ENCODE data around the gene PMPCA. TPM values are rescaled to one million over a fixed set of nuclear protein-coding genes. Genes with fewer than 3 reads are reported as not detected.

Gene PMPCA
- total RNA-seq, 1 donor from 2014 or later = 114 TPM

- Mint-ChIP-seq H3K27me3 (no peaks in the 10 kb centered on the region), H3K36me3 (ENCODE audit: low read depth) (peaks cover 51% of the 10 kb centered on the region), H3K4me3 (no peak overlapping the region), H3K4me1 (peaks cover 11% of the 10 kb centered on the region), H3K27ac (no peak overlapping the region), H3K9me3 (no peaks in the 10 kb centered on the region)
- intact Hi-C loops (cut with micrococcal nuclease) = no loop called here
- no peak for DNase-seq
Observed at GRCh38 chr9:136394312-136395019, 16.0 kb upstream of the PMPCA start.

- Mint-ChIP-seq H3K4me1 (peaks cover 11% of the 10 kb centered on the region), H3K36me3 (ENCODE audit: low read depth) (peaks cover 47% of the 10 kb centered on the region), H3K27ac (no peak overlapping the region), H3K9me3 (no peaks in the 10 kb centered on the region), H3K27me3 (no peaks in the 10 kb centered on the region), H3K4me3 (no peak overlapping the region)
- intact Hi-C loops (cut with micrococcal nuclease) = no loop called here
- no peak for DNase-seq
Observed at GRCh38 chr9:136395020-136395340, 15.5 kb upstream of the PMPCA start.

GRCh38 chr9:136395345-136396218 lies 14.9 kb upstream of the PMPCA start:
- no peaks in the 10 kb centered on the region for H3K9me3 Mint-ChIP-seq
- H3K4me3 Mint-ChIP-seq = no peak overlapping the region
- no peaks in the 10 kb centered on the region for H3K27me3 Mint-ChIP-seq
- DNase-seq = no peak
- H3K36me3 Mint-ChIP-seq (ENCODE audit: low read depth) = peaks cover 46% of the 10 kb centered on the region
- no peak overlapping the region for H3K27ac Mint-ChIP-seq
- intact Hi-C loops (cut with micrococcal nuclease) = no loop called here
- H3K4me1 Mint-ChIP-seq = peaks cover 13% of the 10 kb centered on the region

- Mint-ChIP-seq H3K9me3 (no peaks in the 10 kb centered on the region), H3K36me3 (ENCODE audit: low read depth) (peaks cover 44% of the 10 kb centered on the region), H3K4me1 (peaks cover 13% of the 10 kb centered on the region), H3K27ac (no peak overlapping the region), H3K4me3 (no peak overlapping the region), H3K27me3 (no peaks in the 10 kb centered on the region)
- no peak for DNase-seq
- intact Hi-C loops (cut with micrococcal nuclease) = no loop called here
Observed at GRCh38 chr9:136396219-136396515, 14.3 kb upstream of the PMPCA start.

GRCh38 chr9:136397643-136398042 lies 12.8 kb upstream of the PMPCA start:
- H3K27me3 Mint-ChIP-seq = no peaks in the 10 kb centered on the region
- no peak for DNase-seq
- intact Hi-C loops (cut with micrococcal nuclease) = no loop called here
- no peak overlapping the region for H3K4me3 Mint-ChIP-seq
- peaks cover 21% of the 10 kb centered on the region for H3K4me1 Mint-ChIP-seq
- H3K36me3 Mint-ChIP-seq (ENCODE audit: low read depth) = peaks cover 43% of the 10 kb centered on the region
- no peaks in the 10 kb centered on the region for H3K9me3 Mint-ChIP-seq
- H3K27ac Mint-ChIP-seq = no peak overlapping the region

GRCh38 chr9:136398286-136398685 lies 12.2 kb upstream of the PMPCA start:
- Mint-ChIP-seq H3K27me3 (no peaks in the 10 kb centered on the region), H3K36me3 (ENCODE audit: low read depth) (peaks cover 44% of the 10 kb centered on the region), H3K4me3 (peak overlapping the region; percentile 94), H3K9me3 (no peaks in the 10 kb centered on the region), H3K27ac (no peak overlapping the region), H3K4me1 (peaks cover 21% of the 10 kb centered on the region)
- DNase-seq = no peak
- intact Hi-C loops (cut with micrococcal nuclease) = no loop called here

GRCh38 chr9:136399176-136400037 lies 11.1 kb upstream of the PMPCA start:
- H3K4me3 Mint-ChIP-seq = peak overlapping the region; percentile 94
- no peaks in the 10 kb centered on the region for H3K9me3 Mint-ChIP-seq
- H3K27me3 Mint-ChIP-seq = no peaks in the 10 kb centered on the region
- H3K36me3 Mint-ChIP-seq (ENCODE audit: low read depth) = peaks cover 48% of the 10 kb centered on the region
- DNase-seq = peak; percentile 82
- peak overlapping the region; percentile 86 for H3K27ac Mint-ChIP-seq
- intact Hi-C loops (cut with micrococcal nuclease) = loop anchor here (1.0 to 5.0 kb wide), 4 partner anchors 11 to 87 kb away; partner anchors contain the start of genes DNLZ, ENTR1, PMPCA and SEC16A
- peaks cover 33% of the 10 kb centered on the region for H3K4me1 Mint-ChIP-seq

GRCh38 chr9:136400038-136400834 lies 10.2 kb upstream of the PMPCA start, which contains the start of gene SNAPC4:
SNAPC4 (minus strand) TSS chr9:136400170; CDS start chr9:136398428, 1,742 bp downstream.
- Mint-ChIP-seq H3K27ac (peak within 1 kb of the TSS; percentile 86), H3K36me3 (ENCODE audit: low read depth) (peaks cover 52% of the 10 kb centered on the region), H3K9me3 (no peaks in the 10 kb centered on the region), H3K27me3 (no peaks in the 10 kb centered on the region), H3K4me1 (peaks cover 40% of the 10 kb centered on the region), H3K4me3 (peak within 1 kb of the TSS; percentile 94)
- DNase-seq = peak; percentile 97
- intact Hi-C loops (cut with micrococcal nuclease) = loop anchor here (1.0 to 5.0 kb wide), 4 partner anchors 10 to 88 kb away; partner anchors contain the start of genes DNLZ, ENTR1, PMPCA and SEC16A

GRCh38 chr9:136401173-136401922 lies 9.1 kb upstream of the PMPCA start:
- Mint-ChIP-seq H3K9me3 (no peaks in the 10 kb centered on the region), H3K27me3 (no peaks in the 10 kb centered on the region), H3K36me3 (ENCODE audit: low read depth) (peaks cover 57% of the 10 kb centered on the region), H3K27ac (peak overlapping the region; percentile 15), H3K4me3 (peak overlapping the region; percentile 23), H3K4me1 (peaks cover 43% of the 10 kb centered on the region)
- DNase-seq = no peak
- intact Hi-C loops (cut with micrococcal nuclease) = loop anchor here (5.0 kb wide), 1 partner anchor 81 kb away; the partner anchor contains the start of gene SEC16A

GRCh38 chr9:136402067-136402466 lies 8.4 kb upstream of the PMPCA start:
- Mint-ChIP-seq H3K27me3 (no peaks in the 10 kb centered on the region), H3K9me3 (no peaks in the 10 kb centered on the region), H3K4me1 (peaks cover 43% of the 10 kb centered on the region), H3K4me3 (no peak overlapping the region), H3K36me3 (ENCODE audit: low read depth) (peaks cover 54% of the 10 kb centered on the region), H3K27ac (peak overlapping the region; percentile 53)
- no peak for DNase-seq
- intact Hi-C loops (cut with micrococcal nuclease) = loop anchor here (2.0 to 5.0 kb wide), 2 partner anchors 17 to 80 kb away; partner anchors contain the start of gene SEC16A

GRCh38 chr9:136403538-136403914 lies 6.9 kb upstream of the PMPCA start:
- peaks cover 55% of the 10 kb centered on the region for H3K36me3 Mint-ChIP-seq (ENCODE audit: low read depth)
- DNase-seq = peak; percentile 92
- H3K4me1 Mint-ChIP-seq = peaks cover 44% of the 10 kb centered on the region
- H3K4me3 Mint-ChIP-seq = peak overlapping the region; percentile 80
- peak overlapping the region; percentile 86 for H3K27ac Mint-ChIP-seq
- H3K27me3 Mint-ChIP-seq = no peaks in the 10 kb centered on the region
- no peaks in the 10 kb centered on the region for H3K9me3 Mint-ChIP-seq
- intact Hi-C loops (cut with micrococcal nuclease) = loop anchor here (2.0 to 5.0 kb wide), 2 partner anchors 19 to 79 kb away; partner anchors contain the start of gene SEC16A
